Activated CD8-positive, alpha-beta T cell treated with anti-CD3 and anti-CD28 coated beads, Interleukin-2, amount 10 ng/mL, durations not matched to agents 7 days and 5 days (primary cell): ENCODE results near the gene PRKCZ. TPM values are rescaled to one million over a fixed set of nuclear protein-coding genes. Genes with fewer than 3 reads are reported as not detected.
"Not testable (repeated sequence)": the region's sequence is repeated elsewhere in the genome, so short reads cannot be mapped to it uniquely, and the experiment has no call there.

ENCODE experiments used
- ATAC-seq: fragments of 150-1000 bp; cut with Tn5 transposase; one replicate; pipeline ENCODE4 v1.10.0; 2021; ENCODE audit warnings: moderate library complexity
- CTCF ChIA-PET: fragments of 350-600 bp; sonication (Branson Sonifier 250); formaldehyde crosslinking; loops from one replicate; lab custom pipeline; 2021; ENCODE audit warnings: antibody characterized with exemption; lab: Charles Lee
- POLR2A ChIA-PET: fragments of 350-600 bp; sonication (Branson Sonifier 250); formaldehyde crosslinking; loops from one replicate; lab custom pipeline; 2021; ENCODE audit warnings: antibody characterized with exemption; lab: Charles Lee
- DNase-seq: peaks from one replicate; pipeline ENCODE4 v3.0.0-alpha.2; 2020
- H3K27ac Mint-ChIP-seq: one replicate; pipeline ENCODE4 v1.8.0; 2021; ENCODE audit warnings: mild to moderate bottlenecking, mixed read lengths
- H3K27me3 Mint-ChIP-seq: one replicate; pipeline ENCODE4 v1.8.0; 2021; ENCODE audit warnings: low read depth, mixed read lengths
- H3K36me3 Mint-ChIP-seq: one replicate; pipeline ENCODE4 v1.8.0; 2021; ENCODE audit warnings: low read depth, mixed read lengths
- H3K4me1 Mint-ChIP-seq: one replicate; pipeline ENCODE4 v1.8.0; 2021; ENCODE audit warnings: low read depth, mixed read lengths
- H3K4me3 Mint-ChIP-seq: one replicate; pipeline ENCODE4 v1.8.0; 2021; ENCODE audit warnings: mild to moderate bottlenecking, mixed read lengths
- H3K9me3 Mint-ChIP-seq: one replicate; pipeline ENCODE4 v1.8.0; 2022; ENCODE audit warnings: mixed read lengths; ENCODE audit not compliant: insufficient read depth
- total RNA-seq, 2 experiments: library from RNA; stranded (reverse); gene quantifications; one replicate each; pipeline ENCODE4 v1.2.3, GENCODE V29; 2021

The PRKCZ gene
- total RNA-seq, 2 experiments from 2014 or later, result 11.4 to 12.9 TPM

DNA sequence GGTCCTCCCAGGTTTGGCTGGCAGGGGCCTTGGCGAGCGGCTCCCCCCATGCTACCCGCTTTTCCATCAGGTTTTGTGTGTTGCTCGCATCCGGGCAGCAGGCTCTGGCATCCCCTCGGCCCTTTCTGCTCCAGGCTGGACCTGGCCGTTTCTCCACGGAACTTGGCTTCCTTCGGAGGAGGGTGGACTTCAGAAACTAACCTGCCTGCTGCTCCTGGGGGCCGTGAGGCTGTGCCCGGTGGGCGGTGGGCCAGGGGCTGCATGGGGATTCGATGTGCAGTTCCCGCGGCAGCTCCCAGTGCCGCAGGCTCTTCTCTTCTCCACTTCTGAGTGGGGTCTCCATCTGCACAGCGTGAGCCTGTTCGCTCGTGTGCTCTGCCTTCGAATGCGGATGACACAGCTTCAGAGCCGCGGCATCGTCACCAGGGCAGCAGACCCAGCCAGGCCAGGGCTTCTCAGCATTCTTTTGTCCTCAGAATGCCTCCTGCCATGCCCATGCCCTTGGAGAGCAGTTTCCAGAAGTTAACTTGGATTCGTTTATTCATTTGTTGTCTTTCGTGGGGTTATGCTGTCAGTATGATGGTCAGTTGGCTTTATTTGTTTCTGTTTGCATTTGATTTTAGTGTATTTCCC is 36.4 kb downstream of the PRKCZ start:
- DNase-seq, result no peak
- Mint-ChIP-seq H3K4me1 (peaks cover 2% of the 10 kb centered on the region), H3K36me3 (no peaks in the 10 kb centered on the region), H3K27me3 (no peaks in the 10 kb centered on the region), H3K9me3 (no peaks in the 10 kb centered on the region), H3K4me3 (no peak overlapping the region), H3K27ac (no peak overlapping the region)
- ATAC-seq, result no peak
- ChIA-PET CTCF (no interaction called here), POLR2A (no interaction called here)

DNA sequence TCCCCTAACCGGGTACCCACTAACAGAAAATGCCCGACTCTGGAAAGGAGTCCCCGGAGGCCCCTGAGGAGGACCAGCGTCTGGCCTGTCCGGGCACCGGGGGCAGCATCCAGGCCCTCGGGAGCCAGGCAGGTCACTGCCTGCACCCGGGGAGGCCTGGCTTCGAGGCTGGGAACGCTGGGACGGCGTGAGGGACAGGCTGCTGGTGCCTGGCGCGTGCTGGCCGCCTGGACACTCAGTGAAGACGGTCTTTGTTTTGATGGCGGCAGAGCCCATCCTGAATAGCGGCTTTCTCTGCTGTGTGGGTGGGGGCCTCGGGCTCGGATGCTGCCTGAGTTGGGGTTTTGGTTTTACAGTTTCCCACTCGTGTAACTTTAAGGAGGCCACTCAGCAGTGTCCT is 37.6 kb downstream of the PRKCZ start:
- DNase-seq (no peak), ATAC-seq (no peak)
- ChIA-PET POLR2A (no interaction called here), CTCF (no interaction called here)
- Mint-ChIP-seq H3K9me3 (no peaks in the 10 kb centered on the region), H3K27me3 (no peaks in the 10 kb centered on the region), H3K36me3 (no peaks in the 10 kb centered on the region), H3K4me3 (no peak overlapping the region), H3K27ac (no peak overlapping the region), H3K4me1 (peaks cover 2% of the 10 kb centered on the region)

DNA sequence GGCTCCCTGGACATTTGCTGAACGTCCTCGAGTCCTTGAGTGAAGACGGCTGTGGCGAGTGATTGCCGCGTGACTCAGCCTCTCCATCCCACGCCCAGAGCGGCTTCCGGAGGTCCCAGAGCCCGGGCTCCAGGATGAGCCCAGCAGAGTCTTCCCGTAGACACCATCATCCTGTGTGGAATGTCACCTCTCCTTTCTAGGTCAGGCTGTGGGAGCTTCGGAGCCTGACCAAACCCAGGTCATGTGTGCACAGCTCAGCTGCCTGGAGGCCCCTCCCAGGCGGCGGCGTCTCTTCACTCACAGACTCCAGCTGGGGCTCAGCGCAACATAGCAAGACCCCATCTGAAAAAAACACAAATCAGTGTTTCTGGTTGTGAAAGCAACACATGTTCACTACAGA is 38.2 kb downstream of the PRKCZ start:
- H3K9me3 Mint-ChIP-seq, result no peaks in the 10 kb centered on the region
- CTCF ChIA-PET, result no interaction called here
- POLR2A ChIA-PET, result no interaction called here
- H3K4me3 Mint-ChIP-seq, result no peak overlapping the region
- no peak for ATAC-seq
- DNase-seq, result no peak
- H3K4me1 Mint-ChIP-seq, result peaks cover 2% of the 10 kb centered on the region
- H3K36me3 Mint-ChIP-seq, result no peaks in the 10 kb centered on the region
- H3K27ac Mint-ChIP-seq, result no peak overlapping the region
- H3K27me3 Mint-ChIP-seq, result no peaks in the 10 kb centered on the region

DNA sequence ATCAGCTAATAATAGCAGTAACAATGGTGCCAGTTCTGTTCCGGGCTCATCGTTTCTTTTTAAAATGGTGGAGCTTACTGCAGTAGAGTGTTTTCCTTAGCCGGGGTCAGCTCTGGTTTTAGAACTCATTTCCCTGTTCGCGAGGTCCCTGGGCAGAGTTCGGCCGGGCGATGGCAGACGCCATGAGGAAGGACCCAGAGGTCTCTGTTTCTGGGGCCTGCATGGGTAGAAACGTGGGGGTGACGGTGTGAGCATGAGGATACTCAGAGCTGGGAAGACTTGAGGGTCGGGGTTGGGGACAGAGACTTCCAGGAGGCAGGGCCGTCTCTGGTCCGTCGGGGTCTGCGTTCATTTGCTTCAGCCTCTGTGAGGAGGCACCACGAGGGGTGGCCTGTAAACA is 38.8 kb downstream of the PRKCZ start:
- Mint-ChIP-seq H3K36me3 (no peaks in the 10 kb centered on the region), H3K27ac (no peak overlapping the region), H3K4me3 (no peak overlapping the region), H3K9me3 (no peaks in the 10 kb centered on the region), H3K27me3 (no peaks in the 10 kb centered on the region), H3K4me1 (peaks cover 2% of the 10 kb centered on the region)
- CTCF ChIA-PET, result no interaction called here
- POLR2A ChIA-PET, result no interaction called here
- ATAC-seq (no peak), DNase-seq (no peak)

DNA sequence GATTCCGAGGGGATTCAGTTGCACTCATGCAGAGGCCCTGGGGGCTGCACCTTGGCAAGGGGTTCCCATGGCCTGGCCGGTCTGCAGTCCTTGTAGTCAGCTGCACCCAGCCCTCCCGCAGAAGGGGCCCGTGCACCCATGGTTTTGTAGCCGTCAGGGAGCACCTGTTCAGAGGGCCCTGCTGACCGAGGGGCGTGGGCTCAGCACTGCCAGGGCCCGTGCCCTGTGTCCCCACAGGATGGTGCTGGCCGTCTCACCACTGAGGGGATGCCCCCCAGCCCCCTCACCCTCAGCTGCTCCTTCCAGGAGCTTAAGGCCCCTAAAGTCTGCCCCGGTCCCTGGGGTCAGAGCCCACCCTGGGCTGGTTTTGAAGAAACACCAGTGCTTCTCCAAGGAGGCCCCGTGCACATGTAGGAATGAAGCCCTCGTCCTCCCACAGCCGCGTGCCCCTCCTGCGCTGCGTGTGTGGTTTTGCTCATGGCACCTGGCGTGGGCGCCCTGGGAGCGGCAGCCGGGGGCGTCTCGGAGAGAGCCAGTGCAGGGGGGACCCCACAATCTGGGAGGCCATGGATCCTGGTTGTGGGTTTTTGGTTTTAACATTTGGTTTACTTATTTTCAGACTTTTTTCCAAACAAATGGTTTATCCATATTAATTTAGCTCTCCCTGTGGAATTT is 40.1 kb downstream of the PRKCZ start:
- Mint-ChIP-seq H3K36me3 (no peaks in the 10 kb centered on the region), H3K27me3 (no peaks in the 10 kb centered on the region), H3K27ac (no peak overlapping the region), H3K9me3 (no peaks in the 10 kb centered on the region), H3K4me3 (no peak overlapping the region), H3K4me1 (peaks cover 2% of the 10 kb centered on the region)
- ATAC-seq (no peak), DNase-seq (no peak)
- CTCF ChIA-PET, result interaction anchor here (1.2 kb wide), 1 partner anchor 84 kb away, joined by 4 read pairs; no protein-coding TSS in a partner anchor
- POLR2A ChIA-PET, result interaction anchor here (1.3 kb wide), 1 partner anchor 84 kb away, joined by 3 read pairs; no protein-coding TSS in a partner anchor

DNA sequence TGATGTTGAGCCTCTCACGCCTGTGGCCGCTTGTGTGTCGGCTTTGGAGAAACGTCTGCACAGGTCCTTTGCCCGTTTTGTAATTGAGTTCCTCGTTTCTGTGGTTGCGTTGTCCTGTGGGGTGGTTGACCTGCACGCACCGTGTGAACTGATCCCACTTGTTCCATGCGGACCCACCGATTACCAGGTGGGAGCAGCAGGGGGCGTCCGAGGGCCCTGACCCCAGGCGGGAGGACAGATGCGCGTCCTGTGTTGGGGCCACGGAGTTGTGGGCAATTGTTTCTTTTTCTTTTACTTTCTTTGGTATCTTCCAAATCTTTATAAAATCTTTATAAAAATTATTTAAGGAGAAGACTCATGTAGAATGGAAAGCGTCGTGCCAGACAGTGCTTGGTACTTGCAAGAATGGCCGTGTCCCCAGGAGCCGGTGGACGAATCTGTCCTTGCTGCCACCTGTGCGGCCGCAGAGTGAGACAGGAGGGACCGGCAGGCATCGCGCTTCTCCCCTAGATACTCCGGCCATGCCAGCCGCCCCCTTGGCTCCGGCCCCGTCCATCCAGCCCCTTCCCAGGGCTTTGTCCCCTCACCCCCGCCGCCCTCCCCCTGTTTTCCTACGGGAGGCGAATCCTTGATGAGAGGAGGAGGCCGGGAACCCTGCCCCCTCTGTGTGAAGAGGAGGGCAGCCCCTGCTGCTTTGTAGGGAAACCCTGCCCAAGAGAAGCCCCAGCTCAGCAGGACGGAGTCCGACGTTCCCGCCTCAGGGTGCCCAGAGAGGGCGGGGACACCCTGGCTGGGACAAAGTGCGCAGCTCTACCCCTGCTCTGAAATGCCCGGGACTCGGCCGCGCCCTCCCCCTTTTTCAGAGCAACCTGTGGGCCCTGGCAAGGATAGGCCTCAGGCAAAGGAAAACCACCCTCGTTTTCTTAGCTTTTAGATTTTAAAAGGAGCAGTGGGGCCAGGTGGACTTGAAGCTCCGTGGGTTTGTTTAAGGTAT is 41.7 kb downstream of the PRKCZ start:
- H3K27ac Mint-ChIP-seq, result no peak overlapping the region
- ChIA-PET CTCF (interaction anchor here (0.8 to 1.5 kb wide), 5 partner anchors 24 to 290 kb away, joined by 3 to 9 read pairs (median 4); no protein-coding TSS in a partner anchor), POLR2A (no interaction called here)
- no peaks in the 10 kb centered on the region for H3K9me3 Mint-ChIP-seq
- peak; percentile 64 for DNase-seq
- no peak overlapping the region for H3K4me3 Mint-ChIP-seq
- ATAC-seq, result no peak
- no peaks in the 10 kb centered on the region for H3K27me3 Mint-ChIP-seq
- H3K36me3 Mint-ChIP-seq, result no peaks in the 10 kb centered on the region
- H3K4me1 Mint-ChIP-seq, result peaks cover 2% of the 10 kb centered on the region

DNA sequence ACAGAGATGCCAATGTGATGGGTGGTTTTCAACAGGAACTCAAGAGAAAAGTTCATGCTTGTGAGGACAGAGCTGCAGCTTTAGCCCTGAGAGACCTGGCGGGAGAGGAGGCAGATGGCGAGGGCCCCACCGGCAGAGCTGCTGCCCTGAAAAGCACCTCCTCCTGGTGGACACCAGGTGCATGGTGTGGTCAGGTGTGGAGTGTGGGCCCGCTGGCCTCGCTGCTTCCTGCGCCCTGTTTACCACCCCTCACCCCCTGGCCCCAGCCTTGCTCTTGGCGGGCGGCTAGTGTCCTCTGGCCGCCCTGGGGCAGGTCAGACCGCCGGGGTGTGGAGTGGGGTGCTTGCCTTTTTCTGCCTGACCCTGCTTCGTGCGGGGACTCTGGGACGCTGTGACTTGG is 42.8 kb downstream of the PRKCZ start:
- no peaks in the 10 kb centered on the region for H3K27me3 Mint-ChIP-seq
- no peak overlapping the region for H3K4me3 Mint-ChIP-seq
- H3K27ac Mint-ChIP-seq, result no peak overlapping the region
- ChIA-PET CTCF (interaction anchor here (0.9 to 1.5 kb wide), 4 partner anchors 25 to 82 kb away, joined by 3 to 9 read pairs (median 4); no protein-coding TSS in a partner anchor), POLR2A (no interaction called here)
- H3K4me1 Mint-ChIP-seq, result peaks cover 2% of the 10 kb centered on the region
- H3K9me3 Mint-ChIP-seq, result no peaks in the 10 kb centered on the region
- no peak for ATAC-seq
- no peak for DNase-seq
- H3K36me3 Mint-ChIP-seq, result no peaks in the 10 kb centered on the region

DNA sequence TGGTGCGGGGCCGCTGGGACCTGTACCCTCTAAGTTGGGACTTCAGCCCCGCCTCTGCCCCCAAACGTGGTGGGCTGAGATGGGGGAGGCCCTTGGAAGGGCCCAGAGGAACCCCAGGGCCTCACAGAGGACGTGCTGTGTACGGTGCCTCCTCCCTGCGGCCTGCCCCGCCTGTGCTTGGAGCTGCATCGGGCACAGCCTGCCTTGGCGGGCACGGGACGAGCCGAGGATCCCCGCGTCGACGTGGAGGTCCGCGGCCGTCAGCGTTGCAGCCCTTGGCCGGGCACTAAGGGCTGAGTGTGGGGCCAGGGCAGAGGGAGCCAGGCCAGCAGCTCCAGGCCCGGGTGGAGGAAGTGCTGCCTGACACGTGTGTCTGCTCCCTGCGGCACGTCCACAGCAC is 43.4 kb downstream of the PRKCZ start:
- Mint-ChIP-seq H3K4me1 (peaks cover 2% of the 10 kb centered on the region), H3K4me3 (no peak overlapping the region), H3K9me3 (no peaks in the 10 kb centered on the region), H3K27ac (no peak overlapping the region), H3K36me3 (no peaks in the 10 kb centered on the region), H3K27me3 (no peaks in the 10 kb centered on the region)
- DNase-seq (no peak), ATAC-seq (no peak)
- POLR2A ChIA-PET, result no interaction called here
- CTCF ChIA-PET, result no interaction called here

DNA sequence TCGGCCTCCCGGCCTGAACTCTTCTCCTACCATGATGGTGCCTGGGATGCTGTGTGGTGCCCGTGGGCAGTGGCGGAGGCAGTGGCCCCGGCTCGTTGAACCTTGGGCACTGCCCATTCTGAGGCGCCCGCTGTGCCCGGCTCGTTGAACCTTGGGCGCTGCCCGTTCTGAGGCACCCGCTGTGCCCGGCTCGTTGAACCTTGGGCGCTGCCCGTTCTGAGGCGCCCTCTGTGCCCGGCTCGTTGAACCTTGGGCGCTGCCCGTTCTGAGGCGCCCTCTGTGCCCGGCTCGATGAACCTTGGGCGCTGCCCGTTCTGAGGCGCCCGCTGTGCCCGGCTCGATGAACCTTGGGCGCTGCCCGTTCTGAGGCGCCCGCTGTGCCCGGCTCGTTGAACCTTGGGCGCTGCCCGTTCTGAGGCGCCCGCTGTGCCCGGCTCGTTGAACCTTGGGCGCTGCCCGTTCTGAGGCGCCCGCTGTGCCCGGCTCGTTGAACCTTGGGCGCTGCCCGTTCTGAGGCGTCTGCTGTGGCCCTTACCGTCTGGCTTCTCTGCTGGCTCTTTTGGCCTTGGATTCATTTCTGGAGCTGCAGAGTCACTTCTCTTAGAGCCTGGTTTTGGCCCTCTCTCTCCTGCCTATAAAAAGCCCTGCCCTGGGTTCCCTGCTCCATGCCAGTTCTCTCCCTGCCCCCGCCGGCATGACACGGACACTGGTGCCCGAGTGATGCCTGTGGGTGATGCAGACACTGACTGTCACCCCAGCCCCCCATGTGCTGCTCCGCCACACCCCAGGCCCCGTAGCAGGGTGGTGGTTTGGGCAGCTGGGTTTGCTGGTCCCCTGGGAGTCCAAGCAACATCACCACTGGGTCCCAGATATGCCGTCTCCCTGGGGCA is 44.3 kb downstream of the PRKCZ start:
- POLR2A ChIA-PET, CTCF ChIA-PET, H3K9me3 Mint-ChIP-seq: not testable (repeated sequence)

DNA sequence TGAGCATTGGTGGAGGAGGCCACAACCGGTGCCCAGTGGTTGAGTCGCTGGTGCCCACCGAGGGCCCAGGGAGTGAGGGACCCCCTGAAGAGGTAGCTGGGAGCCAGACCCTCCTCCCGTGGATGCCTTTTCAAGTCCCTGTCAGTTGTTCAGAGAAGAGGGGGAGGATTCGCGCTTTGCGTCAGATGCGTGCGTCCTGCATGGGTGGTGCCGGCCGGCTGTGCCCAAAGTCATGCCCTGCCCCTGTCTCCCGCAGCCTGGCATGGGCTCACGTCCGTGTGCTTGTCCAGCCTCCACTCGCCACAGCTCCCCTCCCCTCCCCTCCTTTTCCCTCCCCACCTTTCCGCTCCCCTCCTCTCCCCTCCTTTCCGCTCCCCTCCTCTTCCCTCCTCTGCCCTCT is 45.2 kb downstream of the PRKCZ start:
- no peak overlapping the region for H3K4me3 Mint-ChIP-seq
- DNase-seq (no peak), ATAC-seq (no peak)
- H3K27me3 Mint-ChIP-seq, result no peaks in the 10 kb centered on the region
- POLR2A ChIA-PET, result no interaction called here
- no peak overlapping the region for H3K27ac Mint-ChIP-seq
- CTCF ChIA-PET, result no interaction called here
- H3K36me3 Mint-ChIP-seq, result no peaks in the 10 kb centered on the region
- no peaks in the 10 kb centered on the region for H3K9me3 Mint-ChIP-seq
- H3K4me1 Mint-ChIP-seq, result peaks cover 2% of the 10 kb centered on the region

More for the DNA sequence above, 44.3 kb downstream of the PRKCZ start:
- H3K4me1 Mint-ChIP-seq, H3K4me3 Mint-ChIP-seq, ATAC-seq, DNase-seq, H3K27me3 Mint-ChIP-seq, H3K36me3 Mint-ChIP-seq, H3K27ac Mint-ChIP-seq: not testable (repeated sequence)
